ENCODE measurements around the gene TSPAN10.

DNA sequence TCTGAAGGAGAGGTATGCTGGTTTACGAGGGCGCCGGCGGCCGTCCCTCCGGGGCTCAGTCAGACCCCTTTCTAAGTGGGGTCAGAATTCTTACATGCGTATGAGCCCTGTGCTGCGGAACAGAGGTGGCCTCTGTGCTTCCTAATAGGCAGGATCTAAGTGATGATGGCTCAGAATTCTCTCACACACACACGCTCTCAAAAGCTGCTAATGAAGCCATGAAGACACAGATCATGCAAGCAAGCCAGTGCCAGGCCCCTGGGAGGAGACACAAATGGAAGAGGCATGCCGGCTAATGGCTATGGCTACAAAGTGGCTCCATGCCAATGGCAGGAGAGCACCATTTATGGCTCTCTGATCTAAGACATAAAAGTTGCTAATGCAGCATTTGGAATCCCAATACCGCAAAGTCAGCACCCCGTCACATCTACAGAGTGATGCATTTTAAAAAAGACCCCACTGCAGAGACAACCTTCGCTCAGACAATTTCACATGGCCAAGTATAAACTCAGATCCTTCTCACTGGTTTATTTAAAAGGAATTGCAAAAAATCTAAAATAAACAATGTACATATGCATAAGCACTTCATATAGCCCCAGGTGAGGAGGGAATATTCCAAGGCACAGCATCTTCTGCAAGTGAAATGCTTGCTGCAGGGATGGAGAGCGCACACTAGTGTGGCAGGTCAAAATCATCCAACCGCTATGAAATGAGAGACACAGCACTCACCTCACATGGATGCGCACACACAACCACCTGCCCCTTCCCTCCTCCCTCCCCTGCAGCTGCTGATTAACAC is 24.6 kb upstream of the TSPAN10 start:
- TF ChIP-seq, protein P1, sequence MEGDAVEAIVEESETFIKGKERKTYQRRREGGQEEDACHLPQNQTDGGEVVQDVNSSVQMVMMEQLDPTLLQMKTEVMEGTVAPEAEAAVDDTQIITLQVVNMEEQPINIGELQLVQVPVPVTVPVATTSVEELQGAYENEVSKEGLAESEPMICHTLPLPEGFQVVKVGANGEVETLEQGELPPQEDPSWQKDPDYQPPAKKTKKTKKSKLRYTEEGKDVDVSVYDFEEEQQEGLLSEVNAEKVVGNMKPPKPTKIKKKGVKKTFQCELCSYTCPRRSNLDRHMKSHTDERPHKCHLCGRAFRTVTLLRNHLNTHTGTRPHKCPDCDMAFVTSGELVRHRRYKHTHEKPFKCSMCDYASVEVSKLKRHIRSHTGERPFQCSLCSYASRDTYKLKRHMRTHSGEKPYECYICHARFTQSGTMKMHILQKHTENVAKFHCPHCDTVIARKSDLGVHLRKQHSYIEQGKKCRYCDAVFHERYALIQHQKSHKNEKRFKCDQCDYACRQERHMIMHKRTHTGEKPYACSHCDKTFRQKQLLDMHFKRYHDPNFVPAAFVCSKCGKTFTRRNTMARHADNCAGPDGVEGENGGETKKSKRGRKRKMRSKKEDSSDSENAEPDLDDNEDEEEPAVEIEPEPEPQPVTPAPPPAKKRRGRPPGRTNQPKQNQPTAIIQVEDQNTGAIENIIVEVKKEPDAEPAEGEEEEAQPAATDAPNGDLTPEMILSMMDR (conservative IDR thresholded peaks at IDR 0.05; ENCODE audit: low read depth, low read length), result no peak
- no peak for TF ChIP-seq EZH2 (IDR thresholded peaks at IDR 0.05; ENCODE audit: low read length, unreplicated experiment)

Data from PC-3 (cell line).